Right forelimb (tissue), 1 donor: Measurements from ENCODE around the gene VOPP1.

Experiments used
- DNase-seq: peaks from one replicate; pipeline ENCODE4 v3.0.0-alpha.2; 2018

The VOPP1 gene

GRCh38 chr7:55458351-55458750, 114.0 kb downstream of the VOPP1 start:
- no peak for DNase-seq

GRCh38 chr7:55457801-55458200, 114.5 kb downstream of the VOPP1 start:
- DNase-seq, result no peak

GRCh38 chr7:55452971-55453370, 119.3 kb downstream of the VOPP1 start:
- no peak for DNase-seq

- no peak for DNase-seq
Measured at GRCh38 chr7:55449992-55450535, 122.2 kb downstream of the VOPP1 start.

GRCh38 chr7:55449205-55449991, 122.9 kb downstream of the VOPP1 start:
- DNase-seq, result no peak

GRCh38 chr7:55448526-55448925, 123.8 kb downstream of the VOPP1 start:
- no peak for DNase-seq

GRCh38 chr7:55444786-55445185, 127.5 kb downstream of the VOPP1 start:
- DNase-seq, result no peak

GRCh38 chr7:55441774-55442522, 130.4 kb downstream of the VOPP1 start:
- no peak for DNase-seq

- DNase-seq, result no peak
Measured at GRCh38 chr7:55441002-55441401, 131.3 kb downstream of the VOPP1 start.

- no peak for DNase-seq
Measured at GRCh38 chr7:55440040-55440690, 132.1 kb downstream of the VOPP1 start.

GRCh38 chr7:55439627-55440026, 132.7 kb downstream of the VOPP1 start:
- DNase-seq, result no peak

GRCh38 chr7:55438757-55439525, 133.4 kb downstream of the VOPP1 start:
- no peak for DNase-seq

GRCh38 chr7:55438085-55438756, 134.1 kb downstream of the VOPP1 start:
- DNase-seq, result no peak

- DNase-seq, result no peak
Measured at GRCh38 chr7:55437375-55437774, 134.9 kb downstream of the VOPP1 start.

- DNase-seq, result no peak
Measured at GRCh38 chr7:55436457-55436856, 135.8 kb downstream of the VOPP1 start.

- no peak for DNase-seq
Measured at GRCh38 chr7:55435466-55435865, 136.8 kb downstream of the VOPP1 start.

- no peak for DNase-seq
Measured at GRCh38 chr7:55432939-55433784, 139.1 kb downstream of the VOPP1 start.

GRCh38 chr7:55432506-55432905, 139.8 kb downstream of the VOPP1 start:
- DNase-seq, result no peak

- no peak for DNase-seq
Measured at GRCh38 chr7:55431898-55432297, 140.4 kb downstream of the VOPP1 start.

- DNase-seq, result no peak
Measured at GRCh38 chr7:55429835-55430499, 142.3 kb downstream of the VOPP1 start.

- DNase-seq, result peak; percentile 79
Measured at GRCh38 chr7:55427800-55428199, 144.5 kb downstream of the VOPP1 start.
